MCF 10A (cell line): ENCODE data around the gene F2R. TPM values are rescaled to one million over a fixed set of nuclear protein-coding genes. Genes with fewer than 3 reads are reported as not detected.

ENCODE experiments used
- BruUV-seq: library from RNA; stranded (reverse); fragments of 400-500 nt; replicated peaks from 2 replicates; lab custom pipeline; 2021; lab: Mats Ljungman, UMichigan
- CTCF ChIA-PET: fragments of 300-600 bp; sonication (Branson Sonifier 250); formaldehyde crosslinking; extraction: SDS; loops from one replicate; lab custom pipeline; 2021; ENCODE audit warnings: antibody characterized with exemption, inconsistent platforms; lab: Yijun Ruan, JAX
- POLR2A ChIA-PET: fragments of 300-600, 350-650 bp; sonication (Branson Sonifier 250); formaldehyde crosslinking; extraction: SDS; loops from one replicate; lab custom pipeline; 2020; ENCODE audit warnings: antibody characterized with exemption, inconsistent platforms; lab: Yijun Ruan, JAX
- DNase-seq: peaks from one replicate; pipeline ENCODE4 v3.0.0-alpha.2; 2018; ENCODE audit not compliant: unreplicated experiment
- H3K27ac Mint-ChIP-seq: one replicate; pipeline ENCODE4 v1.8.0; 2022; ENCODE audit warnings: mild to moderate bottlenecking, low read depth, mixed read lengths; ENCODE audit not compliant: unreplicated experiment
- H3K27me3 Mint-ChIP-seq: one replicate; pipeline ENCODE4 v1.8.0; 2022; ENCODE audit warnings: mixed read lengths; ENCODE audit not compliant: insufficient read depth, unreplicated experiment
- H3K36me3 Mint-ChIP-seq: one replicate; pipeline ENCODE4 v1.8.0; 2022; ENCODE audit warnings: mild to moderate bottlenecking, moderate library complexity, mixed read lengths; ENCODE audit not compliant: insufficient read depth, unreplicated experiment
- H3K4me1 Mint-ChIP-seq: one replicate; pipeline ENCODE4 v1.8.0; 2022; ENCODE audit warnings: mixed read lengths; ENCODE audit not compliant: insufficient read depth, unreplicated experiment
- H3K4me3 Mint-ChIP-seq: one replicate; pipeline ENCODE4 v1.8.0; 2022; ENCODE audit warnings: mild to moderate bottlenecking, moderate library complexity, mixed read lengths; ENCODE audit not compliant: unreplicated experiment
- H3K9me3 Mint-ChIP-seq: one replicate; pipeline ENCODE4 v1.8.0; 2022; ENCODE audit warnings: mixed read lengths; ENCODE audit not compliant: unreplicated experiment
- intact Hi-C: fragments of 100-400 bp; cut with micrococcal nuclease; formaldehyde crosslinking; loops from 2 replicates; pipeline ENCODE4 v1.14.1; 2022
- total RNA-seq: library from RNA; stranded (reverse); gene quantifications from 2 replicates; pipeline ENCODE4 v1.2.3, GENCODE V29; 2022
- TF ChIP-seq, protein P1 (sequence below): fragments of 200-600 bp; IDR thresholded peaks from one replicate; pipeline ENCODE4 v1.8.0; 2022; ENCODE audit warnings: antibody characterized with exemption, mild to moderate bottlenecking; ENCODE audit not compliant: unreplicated experiment

F2R gene
- total RNA-seq, 1 experiment from 2014 or later: 17.6 TPM

DNA sequence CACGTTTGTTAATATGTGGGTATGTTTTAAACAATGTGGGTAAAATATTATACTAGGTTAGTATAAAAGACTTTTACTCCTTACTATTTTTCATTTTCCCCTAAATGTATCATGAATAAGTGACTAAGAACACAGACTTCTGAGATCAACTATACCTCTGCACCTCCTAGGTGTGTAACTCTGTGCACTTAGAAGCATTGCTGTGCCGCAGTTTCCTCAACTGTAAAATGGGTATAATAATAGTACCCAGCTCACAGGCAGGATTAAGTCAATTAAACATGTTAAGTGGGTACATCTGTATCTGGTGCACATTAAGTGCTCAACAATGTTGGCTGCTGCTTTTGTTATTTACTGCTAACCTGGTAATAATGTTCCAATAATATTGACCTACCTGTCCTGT lies 21.6 kb upstream of the F2R start:
- BruUV-seq: no TSS peak
- H3K27ac Mint-ChIP-seq: no peak overlapping the region
- no peak overlapping the region for H3K4me3 Mint-ChIP-seq
- DNase-seq: no peak
- ChIA-PET POLR2A (interaction anchor here (0.9 to 1.4 kb wide), 3 partner anchors 10 to 26 kb away, joined by 3 to 4 read pairs (median 3); no protein-coding TSS in a partner anchor), CTCF (no interaction called here)
- TF ChIP-seq, protein P1, sequence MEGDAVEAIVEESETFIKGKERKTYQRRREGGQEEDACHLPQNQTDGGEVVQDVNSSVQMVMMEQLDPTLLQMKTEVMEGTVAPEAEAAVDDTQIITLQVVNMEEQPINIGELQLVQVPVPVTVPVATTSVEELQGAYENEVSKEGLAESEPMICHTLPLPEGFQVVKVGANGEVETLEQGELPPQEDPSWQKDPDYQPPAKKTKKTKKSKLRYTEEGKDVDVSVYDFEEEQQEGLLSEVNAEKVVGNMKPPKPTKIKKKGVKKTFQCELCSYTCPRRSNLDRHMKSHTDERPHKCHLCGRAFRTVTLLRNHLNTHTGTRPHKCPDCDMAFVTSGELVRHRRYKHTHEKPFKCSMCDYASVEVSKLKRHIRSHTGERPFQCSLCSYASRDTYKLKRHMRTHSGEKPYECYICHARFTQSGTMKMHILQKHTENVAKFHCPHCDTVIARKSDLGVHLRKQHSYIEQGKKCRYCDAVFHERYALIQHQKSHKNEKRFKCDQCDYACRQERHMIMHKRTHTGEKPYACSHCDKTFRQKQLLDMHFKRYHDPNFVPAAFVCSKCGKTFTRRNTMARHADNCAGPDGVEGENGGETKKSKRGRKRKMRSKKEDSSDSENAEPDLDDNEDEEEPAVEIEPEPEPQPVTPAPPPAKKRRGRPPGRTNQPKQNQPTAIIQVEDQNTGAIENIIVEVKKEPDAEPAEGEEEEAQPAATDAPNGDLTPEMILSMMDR: no peak
- intact Hi-C loops: no loop called here
- H3K36me3 Mint-ChIP-seq: peaks cover 4% of the 10 kb centered on the region
- no peaks in the 10 kb centered on the region for H3K9me3 Mint-ChIP-seq
- H3K4me1 Mint-ChIP-seq: peaks cover 25% of the 10 kb centered on the region
- H3K27me3 Mint-ChIP-seq: no peaks in the 10 kb centered on the region

- H3K27ac Mint-ChIP-seq: no peak overlapping the region
- H3K36me3 Mint-ChIP-seq: peaks cover 4% of the 10 kb centered on the region
- no peak overlapping the region for H3K4me3 Mint-ChIP-seq
- peaks cover 16% of the 10 kb centered on the region for H3K4me1 Mint-ChIP-seq
- no peaks in the 10 kb centered on the region for H3K27me3 Mint-ChIP-seq
- BruUV-seq: no TSS peak
- TF ChIP-seq, protein P1: no peak
- ChIA-PET POLR2A (interaction anchor here (0.6 kb wide), 1 partner anchor 89 kb away, joined by 4 read pairs; no protein-coding TSS in a partner anchor), CTCF (interaction anchor here (1.0 kb wide), 1 partner anchor 26 kb away, joined by 3 read pairs; no protein-coding TSS in a partner anchor)
- H3K9me3 Mint-ChIP-seq: no peaks in the 10 kb centered on the region
- DNase-seq: no peak
- intact Hi-C loops: no loop called here
These were observed 20.6 kb upstream of the F2R start for GRCh38 chr5:76695346-76695745.

DNA sequence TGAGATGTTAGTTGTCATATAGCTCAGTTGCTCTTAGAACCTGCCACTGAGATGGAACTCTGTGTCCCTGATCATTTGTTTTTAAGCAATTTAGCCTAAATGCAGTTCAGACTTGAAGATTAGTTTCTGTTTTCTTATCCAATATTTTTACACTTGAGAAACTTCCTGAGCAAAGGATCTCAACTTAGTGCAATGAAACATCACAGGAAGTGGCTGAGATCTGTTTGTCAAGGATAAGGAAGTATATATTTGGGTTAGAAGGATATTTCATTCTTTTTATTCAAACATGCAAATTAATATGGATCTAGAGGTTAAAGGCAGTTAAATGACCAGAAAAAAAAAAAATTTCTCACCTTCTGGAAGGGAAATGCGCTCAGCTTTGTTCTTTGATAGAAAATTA lies 19.7 kb upstream of the F2R start:
- intact Hi-C loops: no loop called here
- BruUV-seq: no TSS peak
- CTCF ChIA-PET: no interaction called here
- no peak for DNase-seq
- Mint-ChIP-seq H3K4me3 (no peak overlapping the region), H3K4me1 (peaks cover 17% of the 10 kb centered on the region), H3K9me3 (no peaks in the 10 kb centered on the region), H3K27ac (peak overlapping the region; percentile 48), H3K36me3 (peaks cover 4% of the 10 kb centered on the region), H3K27me3 (no peaks in the 10 kb centered on the region)
- TF ChIP-seq, protein P1: no peak
- POLR2A ChIA-PET: interaction anchor here (0.6 to 0.9 kb wide), 3 partner anchors 9 to 1929 kb away, joined by 3 read pairs; partner anchors contain the start of genes GFM2 and NSA2

DNA sequence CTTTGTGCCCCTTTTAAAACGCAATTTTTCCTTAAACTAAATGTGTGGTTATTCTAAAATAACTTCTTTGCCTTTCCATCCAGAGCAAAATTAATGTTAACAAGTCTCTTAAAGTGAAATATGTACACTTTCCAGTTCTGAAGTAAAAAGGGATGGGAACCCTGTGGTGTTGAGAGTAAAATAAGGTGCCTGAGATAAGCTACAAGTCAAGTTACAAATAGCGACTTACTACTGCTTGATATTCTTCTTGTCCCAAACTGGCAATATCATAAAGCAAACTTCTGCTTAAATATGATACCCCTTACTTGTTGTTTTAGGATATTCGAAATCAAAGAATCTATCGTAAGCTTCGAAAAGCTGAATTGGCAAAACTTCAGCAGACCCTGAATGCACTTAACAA lies 18.3 kb upstream of the F2R start:
- no TSS peak for BruUV-seq
- ChIA-PET CTCF (interaction anchor here (0.6 to 0.8 kb wide), 4 partner anchors 8 to 285 kb away, joined by 3 to 4 read pairs (median 4); no protein-coding TSS in a partner anchor), POLR2A (interaction anchor here (0.6 kb wide), 1 partner anchor 16 kb away, joined by 3 read pairs; no protein-coding TSS in a partner anchor)
- Mint-ChIP-seq H3K9me3 (no peaks in the 10 kb centered on the region), H3K36me3 (peaks cover 4% of the 10 kb centered on the region), H3K27ac (no peak overlapping the region), H3K27me3 (no peaks in the 10 kb centered on the region), H3K4me1 (peaks cover 19% of the 10 kb centered on the region), H3K4me3 (no peak overlapping the region)
- DNase-seq: no peak
- TF ChIP-seq, protein P1: no peak
- intact Hi-C loops: no loop called here
